Breast epithelium (tissue), 4 donors: Measurements from ENCODE around the gene EML6. TPM values are rescaled to one million over a fixed set of nuclear protein-coding genes. Genes with fewer than 3 reads are reported as not detected.
"Not testable (repeated sequence)": the region's sequence is repeated elsewhere in the genome, so short reads cannot be mapped to it uniquely, and the experiment has no call there.

Source experiments
- DNase-seq, 2 donors: peaks; one replicate each; pipeline ENCODE4 v3.0.0-alpha.2; 2019; ENCODE audit warnings: low spot score in 2 of 2
- H3K27ac ChIP-seq, 2 donors: fragments of 200-600 bp; sonication (generic) in 1 of 2; one replicate each; pipeline ENCODE4 v1.5.1; 2016 to 2019; ENCODE audit warnings: mild to moderate bottlenecking in 1 of 2
- H3K27me3 ChIP-seq, 2 donors: fragments of 200-600 bp; sonication (generic) in 1 of 2; one replicate each; pipeline versions ENCODE4 v1.5.1 to v1.6.0; 2017 to 2019; ENCODE audit warnings: control low read depth in 1 of 2, mild to moderate bottlenecking in 1 of 2
- H3K36me3 ChIP-seq: fragments of 200-600 bp; one replicate; pipeline ENCODE4 v1.5.1; 2019
- H3K4me1 ChIP-seq, 2 donors: fragments of 200-600 bp; sonication (generic); one replicate each; pipeline ENCODE4 v1.5.1; 2016 to 2019; ENCODE audit warnings: control low read depth in 1 of 2
- H3K4me3 ChIP-seq, 3 donors: fragments of 200-600 bp; sonication (generic); 1 replicate in 2 of 3; 2 replicates in 1 of 3; pipeline ENCODE4 v1.5.1; 2016 to 2019; ENCODE audit warnings: mild to moderate bottlenecking in 3 of 3, moderate library complexity in 2 of 3
- H3K9me3 ChIP-seq, 2 donors: fragments of 200-600 bp; sonication (generic) in 1 of 2; one replicate each; pipeline ENCODE4 v1.5.1; 2016 to 2019; ENCODE audit warnings: control low read depth in 1 of 2
- CTCF ChIP-seq, 3 donors: fragments of 450-650 bp; IDR thresholded peaks; one replicate each; pipeline ENCODE4 v1.5.1; 2016 to 2017; ENCODE audit warnings: antibody characterized with exemption in 3 of 3, mild to moderate bottlenecking in 3 of 3, moderate library complexity in 3 of 3
- POLR2A ChIP-seq: fragments of 450-650 bp; IDR thresholded peaks from one replicate; pipeline ENCODE4 v1.6.1; 2016; ENCODE audit warnings: antibody characterized with exemption, mild to moderate bottlenecking, moderate library complexity
- POLR2AphosphoS5 ChIP-seq, 3 donors: sonication (generic); formaldehyde crosslinking; IDR thresholded peaks; one replicate each; pipeline ENCODE4 v1.6.1; 2017; ENCODE audit warnings: antibody characterized with exemption in 3 of 3
- intact Hi-C: fragments of 100-400 bp; cut with DNase I; formaldehyde crosslinking; loops from one replicate; pipeline ENCODE4 v1.15.1; 2023; ENCODE audit warnings: low total_unique reads
- total RNA-seq, 3 donors: library from RNA; depleted of rRNA; stranded (reverse); fragments of >200 nt; gene quantifications; one replicate each; pipeline ENCODE4 v1.1.0, GENCODE V29; 2016

The EML6 gene
- total RNA-seq, 3 donors from 2014 or later = 1.9 to 5.9 (median 2.3) TPM

- Histone ChIP-seq H3K9me3 (no peaks in the 10 kb centered on the region), H3K36me3 (no peaks in the 10 kb centered on the region), H3K4me3 (no peak overlapping the region), H3K4me1 (no peaks in the 10 kb centered on the region), H3K27ac (no peak overlapping the region), H3K27me3 (no peaks in the 10 kb centered on the region)
- intact Hi-C loops = no loop called here
- TF ChIP-seq POLR2AphosphoS5 (IDR thresholded peaks at IDR 0.05) (no peak), POLR2A (no peak), CTCF (IDR thresholded peaks at IDR 0.05) (no peak)
- no peak for DNase-seq
These were observed 143.4 kb downstream of the EML6 start for GRCh38 chr2:54866868-54867267.

GRCh38 chr2:54867457-54867856, 144.0 kb downstream of the EML6 start:
- intact Hi-C loops = no loop called here
- Histone ChIP-seq H3K36me3 (no peaks in the 10 kb centered on the region), H3K9me3 (no peaks in the 10 kb centered on the region), H3K4me1 (no peaks in the 10 kb centered on the region), H3K27ac (no peak overlapping the region), H3K4me3 (no peak overlapping the region), H3K27me3 (no peaks in the 10 kb centered on the region)
- no peak for DNase-seq
- TF ChIP-seq CTCF (IDR thresholded peaks at IDR 0.05) = no peak
- no peak for TF ChIP-seq POLR2A

GRCh38 chr2:54871457-54872107, 148.1 kb downstream of the EML6 start:
- H3K9me3 ChIP-seq = no peaks in the 10 kb centered on the region
- no peak overlapping the region for H3K4me3 ChIP-seq
- intact Hi-C loops = no loop called here
- H3K36me3 ChIP-seq = no peaks in the 10 kb centered on the region
- H3K4me1 ChIP-seq = no peaks in the 10 kb centered on the region
- H3K27me3 ChIP-seq = no peaks in the 10 kb centered on the region
- TF ChIP-seq POLR2AphosphoS5 (IDR thresholded peaks at IDR 0.05) (no peak), POLR2A (no peak), CTCF (IDR thresholded peaks at IDR 0.05) (no peak)
- no peak for DNase-seq
- H3K27ac ChIP-seq = no peak overlapping the region

- H3K9me3 ChIP-seq = no peaks in the 10 kb centered on the region
- no peaks in the 10 kb centered on the region for H3K36me3 ChIP-seq
- no peaks in the 10 kb centered on the region for H3K4me1 ChIP-seq
- no peak overlapping the region for H3K4me3 ChIP-seq
- intact Hi-C loops = no loop called here
- no peak overlapping the region for H3K27ac ChIP-seq
- DNase-seq = no peak
- TF ChIP-seq CTCF (IDR thresholded peaks at IDR 0.05) (no peak), POLR2A (no peak), POLR2AphosphoS5 (IDR thresholded peaks at IDR 0.05) (no peak)
- no peaks in the 10 kb centered on the region for H3K27me3 ChIP-seq
These were observed 149.3 kb downstream of the EML6 start for GRCh38 chr2:54872780-54873179.

GRCh38 chr2:54873236-54873635, 149.8 kb downstream of the EML6 start:
- H3K27ac ChIP-seq, H3K4me3 ChIP-seq, H3K4me1 ChIP-seq, intact Hi-C loops, H3K36me3 ChIP-seq, H3K9me3 ChIP-seq, H3K27me3 ChIP-seq, DNase-seq: not testable (repeated sequence)

GRCh38 chr2:54876764-54877163, 153.3 kb downstream of the EML6 start:
- TF ChIP-seq CTCF (IDR thresholded peaks at IDR 0.05) (no peak), POLR2A (no peak), POLR2AphosphoS5 (IDR thresholded peaks at IDR 0.05) (no peak)
- intact Hi-C loops = no loop called here
- H3K4me1 ChIP-seq = no peaks in the 10 kb centered on the region
- H3K9me3 ChIP-seq = no peaks in the 10 kb centered on the region
- no peaks in the 10 kb centered on the region for H3K36me3 ChIP-seq
- no peaks in the 10 kb centered on the region for H3K27me3 ChIP-seq
- no peak overlapping the region for H3K4me3 ChIP-seq
- H3K27ac ChIP-seq = no peak overlapping the region
- no peak for DNase-seq
